Colonic mucosa (tissue), 4 donors: ENCODE measurements around the gene UBAP1L. TPM values are rescaled to one million over a fixed set of nuclear protein-coding genes. Genes with fewer than 3 reads are reported as not detected.

Experiments
- DNase-seq: peaks from one replicate; pipeline ENCODE4 v3.0.0-alpha.2; 2020
- H3K27ac ChIP-seq: fragments of 200-600 bp; one replicate; pipeline ENCODE4 v1.8.0; 2021
- H3K27me3 ChIP-seq: fragments of 200-600 bp; one replicate; pipeline ENCODE4 v1.8.0; 2021
- H3K36me3 ChIP-seq: fragments of 200-600 bp; one replicate; pipeline ENCODE4 v1.8.0; 2021
- H3K4me1 ChIP-seq: fragments of 200-600 bp; one replicate; pipeline ENCODE4 v1.8.0; 2021; ENCODE audit warnings: mild to moderate bottlenecking
- H3K4me3 ChIP-seq: fragments of 200-600 bp; one replicate; pipeline ENCODE4 v1.8.0; 2021
- H3K9ac ChIP-seq, 2 donors: one replicate each; pipeline ENCODE4 v1.7.0; 2013; ENCODE audit warnings: control low read depth in 2 of 2, low read depth in 2 of 2, low read length in 2 of 2
- H3K9me3 ChIP-seq: fragments of 200-600 bp; one replicate; pipeline ENCODE4 v1.8.0; 2021
- CTCF ChIP-seq: fragments of 200-600 bp; IDR thresholded peaks from one replicate; pipeline ENCODE4 v1.8.0; 2022; ENCODE audit warnings: antibody characterized with exemption, mild to moderate bottlenecking
- intact Hi-C: fragments of 100-400 bp; cut with DNase I; formaldehyde crosslinking; loops from one replicate; pipeline ENCODE4 v1.14.1; 2022
- total RNA-seq, 2 donors: library from RNA; stranded (reverse); fragmentation: NEBNext Ultra II Directional in 1 of 2; extraction: Animal tissue kit (Norgen Biotek cat#: 25700) in 1 of 2; gene quantifications; one replicate each; pipeline ENCODE4 v1.2.1, GENCODE V29; 2021
- donor health status: healthy.
- donor health status: DM: no; HTN: no; CAD: no.
- donor health status: DM: no; HTN: no; CAD: no.

Gene UBAP1L
- total RNA-seq, 2 donors from 2014 or later, result 1.2 to 3.7 TPM

- no peak for TF ChIP-seq CTCF
- Histone ChIP-seq H3K9me3 (no peaks in the 10 kb centered on the region), H3K27ac (no peak overlapping the region), H3K4me3 (no peak overlapping the region), H3K9ac (peak overlapping the region in 1 of 2 donors; percentile 13), H3K36me3 (no peaks in the 10 kb centered on the region), H3K27me3 (no peaks in the 10 kb centered on the region), H3K4me1 (peaks cover 21% of the 10 kb centered on the region)
- intact Hi-C loops, result no loop called here
- DNase-seq, result no peak
Observed at GRCh38 chr15:65085207-65085753, 29.7 kb downstream of the UBAP1L start.

- DNase-seq, result no peak
- intact Hi-C loops, result loop anchor here (5.0 kb wide), 1 partner anchor 47 kb away; no protein-coding TSS in a partner anchor
- no peaks in the 10 kb centered on the region for H3K36me3 ChIP-seq
- no peaks in the 10 kb centered on the region for H3K9me3 ChIP-seq
- TF ChIP-seq CTCF, result no peak
- H3K4me3 ChIP-seq, result no peak overlapping the region
- peaks cover 21% of the 10 kb centered on the region for H3K4me1 ChIP-seq
- no peak overlapping the region for H3K9ac ChIP-seq
- no peaks in the 10 kb centered on the region for H3K27me3 ChIP-seq
- no peak overlapping the region for H3K27ac ChIP-seq
Observed at GRCh38 chr15:65084500-65085206, 30.3 kb downstream of the UBAP1L start.

- Histone ChIP-seq H3K27me3 (no peaks in the 10 kb centered on the region), H3K9me3 (no peaks in the 10 kb centered on the region), H3K9ac (no peak overlapping the region), H3K4me3 (no peak overlapping the region), H3K36me3 (no peaks in the 10 kb centered on the region), H3K4me1 (peaks cover 15% of the 10 kb centered on the region), H3K27ac (no peak overlapping the region)
- no peak for DNase-seq
- intact Hi-C loops, result loop anchor here (5.0 kb wide), 1 partner anchor 46 kb away; no protein-coding TSS in a partner anchor
- no peak for TF ChIP-seq CTCF
Observed at GRCh38 chr15:65083262-65083701, 31.7 kb downstream of the UBAP1L start.

GRCh38 chr15:65082303-65082953 lies 32.6 kb downstream of the UBAP1L start:
- peak overlapping the region; percentile 25 for H3K27ac ChIP-seq
- peaks cover 8% of the 10 kb centered on the region for H3K4me1 ChIP-seq
- peak; percentile 78 for DNase-seq
- peak overlapping the region in 1 of 2 donors; percentile 27 for H3K9ac ChIP-seq
- TF ChIP-seq CTCF, result no peak
- no peak overlapping the region for H3K4me3 ChIP-seq
- intact Hi-C loops, result loop anchor here (5.0 kb wide), 1 partner anchor 45 kb away; no protein-coding TSS in a partner anchor
- no peaks in the 10 kb centered on the region for H3K9me3 ChIP-seq
- no peaks in the 10 kb centered on the region for H3K27me3 ChIP-seq
- H3K36me3 ChIP-seq, result no peaks in the 10 kb centered on the region

- H3K27me3 ChIP-seq, result no peaks in the 10 kb centered on the region
- intact Hi-C loops, result loop anchor here (5.0 kb wide), 1 partner anchor 44 kb away; no protein-coding TSS in a partner anchor
- peaks cover 8% of the 10 kb centered on the region for H3K4me1 ChIP-seq
- DNase-seq, result no peak
- H3K4me3 ChIP-seq, result no peak overlapping the region
- TF ChIP-seq CTCF, result no peak
- no peak overlapping the region for H3K27ac ChIP-seq
- H3K36me3 ChIP-seq, result no peaks in the 10 kb centered on the region
- no peaks in the 10 kb centered on the region for H3K9me3 ChIP-seq
- H3K9ac ChIP-seq, result peak overlapping the region in 1 of 2 donors; percentile 27
Observed at GRCh38 chr15:65081758-65082157, 33.2 kb downstream of the UBAP1L start.
